ENCODE data around the gene STIM1. TPM values are rescaled to one million over a fixed set of nuclear protein-coding genes. Genes with fewer than 3 reads are reported as not detected.

STIM1 gene
- total and polyA plus RNA-seq, 10 of the 15 experiments (the other 5 are each of a cell fraction or from before 2014, with no cell fraction given) = 8.6 to 57.7 (median 29.3) TPM

- peak; percentile 47 for TF ChIP-seq POLR2AphosphoS5 (IDR thresholded peaks at IDR 0.05; ENCODE audit: low read length)
- TF ChIP-seq NFYA (IDR thresholded peaks at IDR 0.05; ENCODE audit: borderline replicate concordance, low read depth, low read length) = no peak
- TF ChIP-seq RCOR1 (conservative IDR thresholded peaks at IDR 0.05; ENCODE audit: low read depth, low read length) = peak; percentile 91; the same call in 1 of the 2 replicates
- no peak for TF ChIP-seq MYB (IDR thresholded peaks at IDR 0.05; ENCODE audit: borderline replicate concordance, low read depth, low read length)
- TF ChIP-seq TBL1XR1 (IDR thresholded peaks at IDR 0.05; ENCODE audit: low read depth, low read length) = no peak
- TF ChIP-seq ESRRA (IDR thresholded peaks at IDR 0.05; ENCODE audit: low read length) = no peak
- TF ChIP-seq HDAC6 (IDR thresholded peaks at IDR 0.05; ENCODE audit: unreplicated experiment) = no peak
- TF ChIP-seq HSF1 (IDR thresholded peaks at IDR 0.05; ENCODE audit: low read depth, low read length) = no peak
- no peak for TF ChIP-seq ZBED1 (IDR thresholded peaks at IDR 0.05; ENCODE audit: borderline replicate concordance)
- TF ChIP-seq RB1 (IDR thresholded peaks at IDR 0.05; ENCODE audit: borderline replicate concordance) = peak; percentile 61; the same call in 1 of the 2 replicates
- no peak for TF ChIP-seq PRDM15 (CRISPR knock-in tag; IDR thresholded peaks at IDR 0.05)
- no peak for TF ChIP-seq RBBP5 (conservative IDR thresholded peaks at IDR 0.05)
- TF ChIP-seq CBX5 (IDR thresholded peaks at IDR 0.05; ENCODE audit: low read depth) = peak; percentile 72; the same call in 1 of the 2 replicates
- TF ChIP-seq, protein P1, sequence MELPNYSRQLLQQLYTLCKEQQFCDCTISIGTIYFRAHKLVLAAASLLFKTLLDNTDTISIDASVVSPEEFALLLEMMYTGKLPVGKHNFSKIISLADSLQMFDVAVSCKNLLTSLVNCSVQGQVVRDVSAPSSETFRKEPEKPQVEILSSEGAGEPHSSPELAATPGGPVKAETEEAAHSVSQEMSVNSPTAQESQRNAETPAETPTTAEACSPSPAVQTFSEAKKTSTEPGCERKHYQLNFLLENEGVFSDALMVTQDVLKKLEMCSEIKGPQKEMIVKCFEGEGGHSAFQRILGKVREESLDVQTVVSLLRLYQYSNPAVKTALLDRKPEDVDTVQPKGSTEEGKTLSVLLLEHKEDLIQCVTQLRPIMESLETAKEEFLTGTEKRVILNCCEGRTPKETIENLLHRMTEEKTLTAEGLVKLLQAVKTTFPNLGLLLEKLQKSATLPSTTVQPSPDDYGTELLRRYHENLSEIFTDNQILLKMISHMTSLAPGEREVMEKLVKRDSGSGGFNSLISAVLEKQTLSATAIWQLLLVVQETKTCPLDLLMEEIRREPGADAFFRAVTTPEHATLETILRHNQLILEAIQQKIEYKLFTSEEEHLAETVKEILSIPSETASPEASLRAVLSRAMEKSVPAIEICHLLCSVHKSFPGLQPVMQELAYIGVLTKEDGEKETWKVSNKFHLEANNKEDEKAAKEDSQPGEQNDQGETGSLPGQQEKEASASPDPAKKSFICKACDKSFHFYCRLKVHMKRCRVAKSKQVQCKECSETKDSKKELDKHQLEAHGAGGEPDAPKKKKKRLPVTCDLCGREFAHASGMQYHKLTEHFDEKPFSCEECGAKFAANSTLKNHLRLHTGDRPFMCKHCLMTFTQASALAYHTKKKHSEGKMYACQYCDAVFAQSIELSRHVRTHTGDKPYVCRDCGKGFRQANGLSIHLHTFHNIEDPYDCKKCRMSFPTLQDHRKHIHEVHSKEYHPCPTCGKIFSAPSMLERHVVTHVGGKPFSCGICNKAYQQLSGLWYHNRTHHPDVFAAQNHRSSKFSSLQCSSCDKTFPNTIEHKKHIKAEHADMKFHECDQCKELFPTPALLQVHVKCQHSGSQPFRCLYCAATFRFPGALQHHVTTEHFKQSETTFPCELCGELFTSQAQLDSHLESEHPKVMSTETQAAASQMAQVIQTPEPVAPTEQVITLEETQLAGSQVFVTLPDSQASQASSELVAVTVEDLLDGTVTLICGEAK (IDR thresholded peaks at IDR 0.05; ENCODE audit: borderline replicate concordance) = peak; percentile 52; the same call in 1 of the 2 replicates
- peak; percentile 54 for TF ChIP-seq RAD21 (IDR thresholded peaks at IDR 0.05; ENCODE audit: insufficient read depth, low read depth, low read length)
- TF ChIP-seq BACH1 (IDR thresholded peaks at IDR 0.05; ENCODE audit: borderline replicate concordance) = peak; percentile 87; the same call in 1 of the 2 replicates
- TF ChIP-seq, protein P2, sequence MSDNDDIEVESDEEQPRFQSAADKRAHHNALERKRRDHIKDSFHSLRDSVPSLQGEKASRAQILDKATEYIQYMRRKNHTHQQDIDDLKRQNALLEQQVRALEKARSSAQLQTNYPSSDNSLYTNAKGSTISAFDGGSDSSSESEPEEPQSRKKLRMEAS (IDR thresholded peaks at IDR 0.05; ENCODE audit: low read depth, low read length) = peak; percentile 94
- TF ChIP-seq ATF7 (IDR thresholded peaks at IDR 0.05; ENCODE audit: low read depth) = peak; percentile 78
- TF ChIP-seq SREBF1 (IDR thresholded peaks at IDR 0.05; ENCODE audit: low read length) = no peak
Measured at GRCh38 chr11:3841426-3842350, 13.8 kb upstream of the STIM1 start (continued).

Data from GM12878 (cell line).